Measurements from ENCODE around the gene CDC123. TPM values are rescaled to one million over a fixed set of nuclear protein-coding genes. Genes with fewer than 3 reads are reported as not detected.

CDC123 gene
- total and polyA plus RNA-seq, 4 donors = 36.7 to 66.7 (median 46.9) TPM

- H3K4me1 ChIP-seq (ENCODE audit: control insufficient read depth in 1 of 2, insufficient read depth in 2 of 2, low read length in 2 of 2) = no peaks in the 10 kb centered on the region
- DNase-seq = no peak
- peaks cover 0 to 2% of the 10 kb centered on the region in 2 donors for H3K36me3 ChIP-seq (ENCODE audit: control insufficient read depth in 1 of 2, insufficient read depth in 2 of 2, low read length in 1 of 2)
- ATAC-seq (ENCODE audit: low FRiP score) = no peak
- intact Hi-C loops (cut with DNase I) = no loop called here
- no peak overlapping the region for H3K27ac ChIP-seq (ENCODE audit: low read depth in 1 of 2, low read length in 2 of 2)
- no peak overlapping the region for H3K4me3 ChIP-seq (ENCODE audit: low read length in 2 of 2)
- WGBS, 2 donors = 89 to 94% methylated on average over 5 of the region's 5 CpGs
- H3K9me3 ChIP-seq (ENCODE audit: control insufficient read depth, low read length) = no peaks in the 10 kb centered on the region
- H3K27me3 ChIP-seq (ENCODE audit: control insufficient read depth in 1 of 2, insufficient read depth in 2 of 2, low read length in 1 of 2) = no peaks in the 10 kb centered on the region
These were observed 55.6 kb downstream of the CDC123 start for GRCh38 chr10:12251581-12251980.

GRCh38 chr10:12252882-12253546, 57.0 kb downstream of the CDC123 start:
- Histone ChIP-seq H3K36me3 (ENCODE audit: control insufficient read depth in 1 of 2, insufficient read depth in 2 of 2, low read length in 1 of 2) (no peaks in the 10 kb centered on the region), H3K27ac (ENCODE audit: low read depth in 1 of 2, low read length in 2 of 2) (no peak overlapping the region), H3K27me3 (ENCODE audit: control insufficient read depth in 1 of 2, insufficient read depth in 2 of 2, low read length in 1 of 2) (no peaks in the 10 kb centered on the region), H3K4me1 (ENCODE audit: control insufficient read depth in 1 of 2, insufficient read depth in 2 of 2, low read length in 2 of 2) (no peaks in the 10 kb centered on the region), H3K9me3 (ENCODE audit: control insufficient read depth, low read length) (no peaks in the 10 kb centered on the region), H3K4me3 (ENCODE audit: low read length in 2 of 2) (no peak overlapping the region)
- WGBS, 2 donors = 94% methylated on average over 13 of the region's 13 CpGs
- intact Hi-C loops (cut with DNase I) = no loop called here
- ATAC-seq (ENCODE audit: low FRiP score) (no peak), DNase-seq (no peak)

- Histone ChIP-seq H3K9me3 (ENCODE audit: control insufficient read depth, low read length) (peaks cover 1% of the 10 kb centered on the region), H3K36me3 (ENCODE audit: control insufficient read depth in 1 of 2, insufficient read depth in 2 of 2, low read length in 1 of 2) (no peaks in the 10 kb centered on the region), H3K27ac (ENCODE audit: low read depth in 1 of 2, low read length in 2 of 2) (no peak overlapping the region), H3K4me1 (ENCODE audit: control insufficient read depth in 1 of 2, insufficient read depth in 2 of 2, low read length in 2 of 2) (no peaks in the 10 kb centered on the region), H3K27me3 (ENCODE audit: control insufficient read depth in 1 of 2, insufficient read depth in 2 of 2, low read length in 1 of 2) (no peaks in the 10 kb centered on the region), H3K4me3 (ENCODE audit: low read length in 2 of 2) (no peak overlapping the region)
- no peak for DNase-seq
- WGBS, 2 donors = 67 to 80% methylated on average over 1 of the region's 1 CpG
- ATAC-seq (ENCODE audit: low FRiP score) = no peak
- intact Hi-C loops (cut with DNase I) = no loop called here
These were observed 59.1 kb downstream of the CDC123 start for GRCh38 chr10:12255048-12255447.

- peaks cover 1% of the 10 kb centered on the region for H3K9me3 ChIP-seq (ENCODE audit: control insufficient read depth, low read length)
- intact Hi-C loops (cut with DNase I) = loop anchor here (5.0 to 10.0 kb wide), 4 partner anchors 395 to 817 kb away; no protein-coding TSS in a partner anchor
- WGBS, 2 donors = 84 to 99% methylated on average over 4 of the region's 4 CpGs
These were observed 64.0 kb downstream of the CDC123 start for GRCh38 chr10:12259988-12260387.

GRCh38 chr10:12262278-12262981, 66.4 kb downstream of the CDC123 start:
- 89 to 95% methylated on average over 3 of the region's 3 CpGs for WGBS, 2 donors
- Histone ChIP-seq H3K4me1 (ENCODE audit: control insufficient read depth in 1 of 2, insufficient read depth in 2 of 2, low read length in 2 of 2) (peaks cover 0 to 1% of the 10 kb centered on the region in 2 donors), H3K27ac (ENCODE audit: low read depth in 1 of 2, low read length in 2 of 2) (no peak overlapping the region), H3K4me3 (ENCODE audit: low read length in 2 of 2) (no peak overlapping the region), H3K9me3 (ENCODE audit: control insufficient read depth, low read length) (peaks cover 1% of the 10 kb centered on the region), H3K36me3 (ENCODE audit: control insufficient read depth in 1 of 2, insufficient read depth in 2 of 2, low read length in 1 of 2) (no peaks in the 10 kb centered on the region), H3K27me3 (ENCODE audit: control insufficient read depth in 1 of 2, insufficient read depth in 2 of 2, low read length in 1 of 2) (no peaks in the 10 kb centered on the region)
- intact Hi-C loops (cut with DNase I) = loop anchor here (5.0 to 10.0 kb wide), 4 partner anchors 392 to 815 kb away; no protein-coding TSS in a partner anchor
- no peak for ATAC-seq (ENCODE audit: low FRiP score)
- DNase-seq = peak in 1 of 2 donors; percentile 1

More at GRCh38 chr10:12259988-12260387, 64.0 kb downstream of the CDC123 start:
- H3K4me3 ChIP-seq (ENCODE audit: low read length in 2 of 2) = no peak overlapping the region
- no peaks in the 10 kb centered on the region for H3K4me1 ChIP-seq (ENCODE audit: control insufficient read depth in 1 of 2, insufficient read depth in 2 of 2, low read length in 2 of 2)
- no peaks in the 10 kb centered on the region for H3K36me3 ChIP-seq (ENCODE audit: control insufficient read depth in 1 of 2, insufficient read depth in 2 of 2, low read length in 1 of 2)
- no peak for DNase-seq
- no peak overlapping the region for H3K27ac ChIP-seq (ENCODE audit: low read depth in 1 of 2, low read length in 2 of 2)
- ATAC-seq (ENCODE audit: low FRiP score) = no peak
- no peaks in the 10 kb centered on the region for H3K27me3 ChIP-seq (ENCODE audit: control insufficient read depth in 1 of 2, insufficient read depth in 2 of 2, low read length in 1 of 2)

GRCh38 chr10:12264204-12264940, 68.4 kb downstream of the CDC123 start:
- 26% methylated on average over 31 of the region's 31 CpGs for WGBS, 2 donors
- H3K9me3 ChIP-seq (ENCODE audit: control insufficient read depth, low read length) = peaks cover 1% of the 10 kb centered on the region
- no peak overlapping the region for H3K27ac ChIP-seq (ENCODE audit: low read depth in 1 of 2, low read length in 2 of 2)
- peaks cover 0 to 1% of the 10 kb centered on the region in 2 donors for H3K4me1 ChIP-seq (ENCODE audit: control insufficient read depth in 1 of 2, insufficient read depth in 2 of 2, low read length in 2 of 2)
- DNase-seq (peak; percentile 87 to 93), ATAC-seq (ENCODE audit: low FRiP score) (peak; percentile 94)
- H3K36me3 ChIP-seq (ENCODE audit: control insufficient read depth in 1 of 2, insufficient read depth in 2 of 2, low read length in 1 of 2) = no peaks in the 10 kb centered on the region
- no peaks in the 10 kb centered on the region for H3K27me3 ChIP-seq (ENCODE audit: control insufficient read depth in 1 of 2, insufficient read depth in 2 of 2, low read length in 1 of 2)
- intact Hi-C loops (cut with DNase I) = loop anchor here (2.0 to 10.0 kb wide), 6 partner anchors 390 to 813 kb away; no protein-coding TSS in a partner anchor
- no peak overlapping the region for H3K4me3 ChIP-seq (ENCODE audit: low read length in 2 of 2)

GRCh38 chr10:12269056-12269455, 73.1 kb downstream of the CDC123 start:
- Histone ChIP-seq H3K36me3 (ENCODE audit: control insufficient read depth in 1 of 2, insufficient read depth in 2 of 2, low read length in 1 of 2) (no peaks in the 10 kb centered on the region), H3K27ac (ENCODE audit: low read depth in 1 of 2, low read length in 2 of 2) (no peak overlapping the region), H3K4me1 (ENCODE audit: control insufficient read depth in 1 of 2, insufficient read depth in 2 of 2, low read length in 2 of 2) (peaks cover 0 to 1% of the 10 kb centered on the region in 2 donors), H3K9me3 (ENCODE audit: control insufficient read depth, low read length) (no peaks in the 10 kb centered on the region), H3K4me3 (ENCODE audit: low read length in 2 of 2) (no peak overlapping the region), H3K27me3 (ENCODE audit: control insufficient read depth in 1 of 2, insufficient read depth in 2 of 2, low read length in 1 of 2) (no peaks in the 10 kb centered on the region)
- no peak for ATAC-seq (ENCODE audit: low FRiP score)
- WGBS, 2 donors = 84 to 89% methylated on average over 2 of the region's 2 CpGs
- DNase-seq = no peak
- intact Hi-C loops (cut with DNase I) = loop anchor here (5.0 to 10.0 kb wide), 3 partner anchors 63 to 806 kb away; no protein-coding TSS in a partner anchor

GRCh38 chr10:12271210-12271540, 75.2 kb downstream of the CDC123 start:
- no peaks in the 10 kb centered on the region for H3K36me3 ChIP-seq (ENCODE audit: control insufficient read depth in 1 of 2, insufficient read depth in 2 of 2, low read length in 1 of 2)
- H3K4me1 ChIP-seq (ENCODE audit: control insufficient read depth in 1 of 2, insufficient read depth in 2 of 2, low read length in 2 of 2) = no peaks in the 10 kb centered on the region
- 90 to 98% methylated on average over 8 of the region's 8 CpGs for WGBS, 2 donors
- no peak overlapping the region for H3K4me3 ChIP-seq (ENCODE audit: low read length in 2 of 2)
- DNase-seq (no peak), ATAC-seq (ENCODE audit: low FRiP score) (no peak)
- no peak overlapping the region for H3K27ac ChIP-seq (ENCODE audit: low read depth in 1 of 2, low read length in 2 of 2)
- intact Hi-C loops (cut with DNase I) = no loop called here
- no peaks in the 10 kb centered on the region for H3K9me3 ChIP-seq (ENCODE audit: control insufficient read depth, low read length)
- no peaks in the 10 kb centered on the region for H3K27me3 ChIP-seq (ENCODE audit: control insufficient read depth in 1 of 2, insufficient read depth in 2 of 2, low read length in 1 of 2)
